Effector memory CD8-positive, alpha-beta T cell (primary cell): ENCODE results near the gene PDS5A.
"Not testable (repeated sequence)": the region's sequence is repeated elsewhere in the genome, so short reads cannot be mapped to it uniquely, and the experiment has no call there.

Source experiments
- ATAC-seq: fragments of 150-1000 bp; cut with Tn5 transposase; replicated peaks from 2 replicates; pipeline ENCODE4 v1.10.0; 2021; ENCODE audit warnings: mild to moderate bottlenecking, moderate library complexity
- DNase-seq, 3 experiments: peaks; one replicate each; pipeline ENCODE4 v3.0.0; 2021
- H3K27ac Mint-ChIP-seq, 2 donors: one replicate each; pipeline ENCODE4 v1.8.0; 2022; ENCODE audit warnings: mild to moderate bottlenecking in 2 of 2, mixed read lengths in 2 of 2, moderate library complexity in 2 of 2
- H3K27me3 Mint-ChIP-seq, 2 donors: one replicate each; pipeline ENCODE4 v1.8.0; 2022; ENCODE audit warnings: mixed read lengths in 2 of 2
- H3K36me3 Mint-ChIP-seq: one replicate; pipeline ENCODE4 v1.8.0; 2022; ENCODE audit warnings: mild to moderate bottlenecking, moderate library complexity, mixed read lengths; ENCODE audit not compliant: insufficient read depth
- H3K4me1 Mint-ChIP-seq, 2 donors: one replicate each; pipeline ENCODE4 v1.8.0; 2022; ENCODE audit warnings: low read depth in 2 of 2, mixed read lengths in 2 of 2
- H3K4me3 Mint-ChIP-seq, 2 donors: one replicate each; pipeline ENCODE4 v1.8.0; 2022; ENCODE audit warnings: mild to moderate bottlenecking in 2 of 2, mixed read lengths in 2 of 2, moderate library complexity in 2 of 2
- H3K9me3 Mint-ChIP-seq, 2 donors: one replicate each; pipeline ENCODE4 v1.8.0; 2022; ENCODE audit warnings: mixed read lengths in 2 of 2

The PDS5A gene

GRCh38 chr4:39873823-39874222 is 103.9 kb downstream of the PDS5A start:
- peak; percentile 41 for ATAC-seq
- Mint-ChIP-seq H3K27me3 (no peaks in the 10 kb centered on the region), H3K4me3 (peak overlapping the region in 1 of 2 donors; percentile 9), H3K27ac (peak overlapping the region; percentile 41 to 78), H3K4me1 (peaks cover 9 to 13% of the 10 kb centered on the region in 2 donors), H3K36me3 (peaks cover 64% of the 10 kb centered on the region), H3K9me3 (no peaks in the 10 kb centered on the region)
- DNase-seq: no peak

- no peaks in the 10 kb centered on the region for H3K9me3 Mint-ChIP-seq
- no peaks in the 10 kb centered on the region for H3K27me3 Mint-ChIP-seq
- no peak overlapping the region for H3K27ac Mint-ChIP-seq
- peaks cover 57% of the 10 kb centered on the region for H3K36me3 Mint-ChIP-seq
- no peaks in the 10 kb centered on the region for H3K4me1 Mint-ChIP-seq
- ATAC-seq (no peak), DNase-seq (no peak)
- no peak overlapping the region for H3K4me3 Mint-ChIP-seq
These were observed 112.4 kb downstream of the PDS5A start for GRCh38 chr4:39865280-39865679.

DNA sequence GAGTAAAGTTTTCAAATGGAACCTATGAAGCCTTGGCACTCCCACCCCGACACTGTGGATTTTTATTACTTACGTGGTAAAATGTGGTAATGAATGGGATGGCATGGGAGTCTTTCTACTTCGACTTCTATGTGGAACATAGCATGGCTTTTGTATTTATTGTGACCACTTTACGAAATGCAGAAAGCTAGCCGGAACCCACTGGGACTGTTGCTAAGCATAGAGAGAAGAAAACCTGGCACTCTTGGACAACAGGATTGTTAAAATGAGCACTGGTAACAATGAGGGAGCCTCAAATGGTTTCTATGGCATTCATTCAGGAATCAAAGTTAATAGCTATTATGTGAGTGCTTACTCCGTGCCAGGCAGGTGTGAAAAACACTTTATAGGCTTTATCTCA is 113.3 kb downstream of the PDS5A start:
- H3K36me3 Mint-ChIP-seq: peaks cover 59% of the 10 kb centered on the region
- no peak overlapping the region for H3K4me3 Mint-ChIP-seq
- no peaks in the 10 kb centered on the region for H3K9me3 Mint-ChIP-seq
- no peaks in the 10 kb centered on the region for H3K27me3 Mint-ChIP-seq
- no peak for DNase-seq
- no peak for ATAC-seq
- no peaks in the 10 kb centered on the region for H3K4me1 Mint-ChIP-seq
- H3K27ac Mint-ChIP-seq: peak overlapping the region in 1 of 2 donors; percentile 35

GRCh38 chr4:39860804-39861203 is 116.9 kb downstream of the PDS5A start:
- Mint-ChIP-seq H3K4me1 (no peaks in the 10 kb centered on the region), H3K27me3 (no peaks in the 10 kb centered on the region), H3K36me3 (peaks cover 59% of the 10 kb centered on the region), H3K27ac (no peak overlapping the region), H3K4me3 (no peak overlapping the region), H3K9me3 (peaks cover 0 to 1% of the 10 kb centered on the region in 2 donors)
- ATAC-seq (no peak), DNase-seq (no peak)

GRCh38 chr4:39855909-39856512 is 121.7 kb downstream of the PDS5A start:
- DNase-seq (no peak), ATAC-seq (no peak)
- Mint-ChIP-seq H3K4me3 (no peak overlapping the region), H3K9me3 (peaks cover 2 to 10% of the 10 kb centered on the region in 2 donors), H3K36me3 (peaks cover 53% of the 10 kb centered on the region), H3K27me3 (no peaks in the 10 kb centered on the region), H3K4me1 (peaks cover 0 to 4% of the 10 kb centered on the region in 2 donors), H3K27ac (peak overlapping the region in 1 of 2 donors; percentile 44)

- Mint-ChIP-seq H3K4me3 (no peak overlapping the region), H3K27ac (no peak overlapping the region), H3K9me3 (peaks cover 2 to 10% of the 10 kb centered on the region in 2 donors), H3K36me3 (peaks cover 53% of the 10 kb centered on the region), H3K4me1 (peaks cover 0 to 4% of the 10 kb centered on the region in 2 donors), H3K27me3 (no peaks in the 10 kb centered on the region)
- DNase-seq (no peak), ATAC-seq (no peak)
These were observed 125.1 kb downstream of the PDS5A start for GRCh38 chr4:39852636-39853035.

GRCh38 chr4:39850727-39851126 is 127.0 kb downstream of the PDS5A start:
- peaks cover 53% of the 10 kb centered on the region for H3K36me3 Mint-ChIP-seq
- DNase-seq (no peak), ATAC-seq (no peak)
- peaks cover 0 to 4% of the 10 kb centered on the region in 2 donors for H3K4me1 Mint-ChIP-seq
- no peaks in the 10 kb centered on the region for H3K27me3 Mint-ChIP-seq
- peak overlapping the region in 1 of 2 donors; percentile 76 for H3K27ac Mint-ChIP-seq
- H3K9me3 Mint-ChIP-seq: peaks cover 2 to 8% of the 10 kb centered on the region in 2 donors
- no peak overlapping the region for H3K4me3 Mint-ChIP-seq

- no peak for ATAC-seq
- no peaks in the 10 kb centered on the region for H3K27me3 Mint-ChIP-seq
- H3K9me3 Mint-ChIP-seq: no peaks in the 10 kb centered on the region
- H3K4me1 Mint-ChIP-seq: no peaks in the 10 kb centered on the region
- no peak for DNase-seq
- H3K36me3 Mint-ChIP-seq: peaks cover 61% of the 10 kb centered on the region
- no peak overlapping the region for H3K27ac Mint-ChIP-seq
- H3K4me3 Mint-ChIP-seq: no peak overlapping the region
These were observed 131.0 kb downstream of the PDS5A start for GRCh38 chr4:39846705-39847104.

GRCh38 chr4:39846120-39846519 is 131.6 kb downstream of the PDS5A start:
- Mint-ChIP-seq H3K4me3 (no peak overlapping the region), H3K4me1 (no peaks in the 10 kb centered on the region), H3K27me3 (no peaks in the 10 kb centered on the region), H3K36me3 (peaks cover 67% of the 10 kb centered on the region), H3K27ac (no peak overlapping the region), H3K9me3 (no peaks in the 10 kb centered on the region)
- DNase-seq (no peak), ATAC-seq (no peak)

DNA sequence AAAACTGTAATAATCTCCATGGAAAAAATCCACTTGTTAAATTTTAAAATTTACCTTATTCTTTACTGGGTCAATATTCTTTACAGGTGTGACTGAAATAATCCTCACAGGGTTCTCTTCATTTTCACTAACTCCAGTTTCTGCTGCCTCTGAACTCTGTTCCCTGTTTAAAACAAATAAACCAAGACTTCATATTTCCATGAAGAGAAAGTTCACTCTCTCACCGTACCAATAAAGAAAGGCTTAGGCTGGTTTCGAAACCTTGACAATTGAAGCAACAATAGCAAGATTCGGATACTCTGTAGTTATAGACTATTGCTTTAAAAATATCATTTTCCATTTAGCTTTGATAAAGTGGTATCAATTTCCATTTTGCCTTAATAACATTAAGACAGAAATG is 135.8 kb downstream of the PDS5A start:
- H3K36me3 Mint-ChIP-seq: peaks cover 82% of the 10 kb centered on the region
- no peak overlapping the region for H3K4me3 Mint-ChIP-seq
- no peaks in the 10 kb centered on the region for H3K27me3 Mint-ChIP-seq
- H3K27ac Mint-ChIP-seq: peak overlapping the region in 1 of 2 donors; percentile 16
- no peaks in the 10 kb centered on the region for H3K4me1 Mint-ChIP-seq
- H3K9me3 Mint-ChIP-seq: no peaks in the 10 kb centered on the region
- no peak for ATAC-seq
- DNase-seq: no peak

DNA sequence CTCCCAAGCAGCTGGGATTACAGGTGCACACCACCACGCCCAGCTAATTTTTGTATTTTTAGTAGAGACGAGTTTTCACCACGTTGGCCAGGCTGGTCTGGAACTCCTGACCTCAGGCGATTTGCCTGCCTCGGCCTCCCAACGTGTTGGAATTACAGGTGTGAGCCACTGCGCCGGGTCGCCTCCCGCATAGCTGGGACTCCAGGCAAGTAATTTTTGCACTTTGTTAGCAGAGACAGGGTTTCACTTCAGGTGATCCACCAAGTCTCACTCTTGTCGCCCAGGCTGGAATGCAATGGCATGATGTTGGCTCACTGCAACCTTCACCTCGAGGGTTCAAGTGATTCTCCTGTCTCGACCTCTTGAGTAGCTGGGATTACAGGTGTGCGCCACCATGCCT is 137.2 kb downstream of the PDS5A start:
- H3K27ac Mint-ChIP-seq, H3K4me1 Mint-ChIP-seq, H3K9me3 Mint-ChIP-seq, H3K27me3 Mint-ChIP-seq, H3K4me3 Mint-ChIP-seq, DNase-seq, ATAC-seq: not testable (repeated sequence)
- peaks cover 87% of the 10 kb centered on the region for H3K36me3 Mint-ChIP-seq

GRCh38 chr4:39840027-39840426 is 137.7 kb downstream of the PDS5A start:
- Mint-ChIP-seq H3K27me3 (no peaks in the 10 kb centered on the region), H3K9me3 (no peaks in the 10 kb centered on the region), H3K4me1 (no peaks in the 10 kb centered on the region), H3K36me3 (peaks cover 90% of the 10 kb centered on the region), H3K4me3 (no peak overlapping the region), H3K27ac (no peak overlapping the region)
- no peak for DNase-seq
- no peak for ATAC-seq

DNA sequence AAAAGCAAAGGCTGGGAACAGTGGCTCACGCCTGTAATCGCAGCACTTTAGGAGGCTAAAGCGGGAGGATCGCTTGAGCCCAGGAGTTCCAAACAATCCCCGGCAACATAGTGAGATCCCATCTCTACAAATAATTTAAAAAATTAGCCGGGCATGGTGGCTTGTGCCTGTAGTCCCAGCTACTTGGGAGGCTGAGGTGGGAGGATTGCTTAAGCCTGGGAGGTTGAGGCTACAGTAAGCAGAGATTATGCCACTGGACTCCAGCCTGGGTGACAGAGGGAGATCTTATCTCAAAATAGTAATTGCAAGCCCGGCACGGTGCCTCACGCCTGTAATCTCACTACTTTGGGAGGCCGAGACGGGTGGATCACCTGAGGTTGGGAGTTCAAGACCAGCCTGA is 139.3 kb downstream of the PDS5A start:
- not testable (repeated sequence) for DNase-seq, H3K4me1 Mint-ChIP-seq, H3K4me3 Mint-ChIP-seq, H3K9me3 Mint-ChIP-seq, H3K27me3 Mint-ChIP-seq, H3K27ac Mint-ChIP-seq, ATAC-seq
- peaks cover 81% of the 10 kb centered on the region for H3K36me3 Mint-ChIP-seq

GRCh38 chr4:39834269-39834668 is 143.4 kb downstream of the PDS5A start:
- no peaks in the 10 kb centered on the region for H3K9me3 Mint-ChIP-seq
- H3K27ac Mint-ChIP-seq: no peak overlapping the region
- ATAC-seq: no peak
- H3K27me3 Mint-ChIP-seq: no peaks in the 10 kb centered on the region
- peaks cover 71% of the 10 kb centered on the region for H3K36me3 Mint-ChIP-seq
- DNase-seq: no peak
- H3K4me3 Mint-ChIP-seq: no peak overlapping the region
- no peaks in the 10 kb centered on the region for H3K4me1 Mint-ChIP-seq
